ENCODE data around the gene CD28.

The CD28 gene

GRCh38 chr2:203706403-203706802 lies at the start of gene CD28:
TSS of gene CD28 (plus strand) at chr2:203706639. CDS start at chr2:203706697, 58 bp downstream.
- no peak for DNase-seq (ENCODE audit: extremely low read depth, low read depth)
- no peak for TF ChIP-seq CTCF (IDR thresholded peaks at IDR 0.05; ENCODE audit: low read depth, low read length)

GRCh38 chr2:203659331-203660049 lies 46.9 kb upstream of the CD28 start:
- no peak for DNase-seq (ENCODE audit: extremely low read depth, low read depth)
- TF ChIP-seq CTCF (IDR thresholded peaks at IDR 0.05; ENCODE audit: low read depth, low read length) = no peak

GRCh38 chr2:203660465-203660864 lies 46.0 kb upstream of the CD28 start:
- TF ChIP-seq CTCF (IDR thresholded peaks at IDR 0.05; ENCODE audit: low read depth, low read length) = no peak
- no peak for DNase-seq (ENCODE audit: extremely low read depth, low read depth)

- TF ChIP-seq CTCF (IDR thresholded peaks at IDR 0.05; ENCODE audit: low read depth, low read length) = no peak
Measured at GRCh38 chr2:203661279-203661908, 45.0 kb upstream of the CD28 start.

GRCh38 chr2:203662487-203662886 lies 44.0 kb upstream of the CD28 start:
- no peak for TF ChIP-seq CTCF (IDR thresholded peaks at IDR 0.05; ENCODE audit: low read depth, low read length)
- no peak for DNase-seq (ENCODE audit: extremely low read depth, low read depth)

More at GRCh38 chr2:203661279-203661908, 45.0 kb upstream of the CD28 start:
- DNase-seq (ENCODE audit: extremely low read depth, low read depth) = no peak

- no peak for TF ChIP-seq CTCF (IDR thresholded peaks at IDR 0.05; ENCODE audit: low read depth, low read length)
- no peak for DNase-seq (ENCODE audit: extremely low read depth, low read depth)
Measured at GRCh38 chr2:203662951-203663350, 43.5 kb upstream of the CD28 start.

GRCh38 chr2:203664029-203664755 lies 42.2 kb upstream of the CD28 start:
- DNase-seq (ENCODE audit: extremely low read depth, low read depth) = no peak
- TF ChIP-seq CTCF (IDR thresholded peaks at IDR 0.05; ENCODE audit: low read depth, low read length) = no peak
